A673 (cell line): Measurements from ENCODE around the gene FGF14. TPM values are rescaled to one million over a fixed set of nuclear protein-coding genes. Genes with fewer than 3 reads are reported as not detected.

Source experiments
- BruUV-seq: library from RNA; stranded (reverse); fragments of 400-500 nt; replicated peaks from 2 replicates; lab custom pipeline; 2021; lab: Mats Ljungman, UMichigan
- CTCF ChIA-PET: fragments of 300-600 bp; sonication (Branson Sonifier 250); formaldehyde crosslinking; loops from one replicate; lab custom pipeline; 2022; ENCODE audit warnings: antibody characterized with exemption; lab: Charles Lee
- POLR2A ChIA-PET: fragments of 300-600 bp; sonication (Branson Sonifier 250); formaldehyde crosslinking; loops from one replicate; lab custom pipeline; 2022; ENCODE audit warnings: antibody characterized with exemption; ENCODE audit not compliant: low non-redundant PET; lab: Charles Lee
- DNase-seq: peaks from one replicate; pipeline ENCODE4 v3.0.0-alpha.2; 2015; ENCODE audit warnings: low spot score
- H3K27ac ChIP-seq: fragments of 200-600 bp; sonication (generic); 2 replicates; pipeline ENCODE4 v1.5.1; 2016; ENCODE audit warnings: mixed run types, low read depth, mild to moderate bottlenecking, mixed read lengths, antibody characterized with exemption, low read length; ENCODE audit not compliant: poor library complexity, severe bottlenecking
- H3K27me3 ChIP-seq: fragments of 200-600 bp; sonication (generic); replicated peaks from 2 replicates; pipeline ENCODE4 v1.6.1; 2017; ENCODE audit warnings: mixed run types, low read depth, mild to moderate bottlenecking, mixed read lengths, antibody characterized with exemption, low read length; ENCODE audit not compliant: insufficient read depth, poor library complexity
- H3K36me3 ChIP-seq: fragments of 200-600 bp; sonication (generic); 2 replicates; pipeline ENCODE4 v1.6.1; 2016; ENCODE audit warnings: mixed run types, mild to moderate bottlenecking, mixed read lengths, antibody characterized with exemption, low read length; ENCODE audit not compliant: insufficient read depth, poor library complexity, severe bottlenecking
- H3K4me1 ChIP-seq: fragments of 200-600 bp; sonication (generic); 2 replicates; pipeline ENCODE4 v1.6.1; 2017; ENCODE audit warnings: mixed run types, mild to moderate bottlenecking, mixed read lengths, antibody characterized with exemption, low read length; ENCODE audit not compliant: insufficient read depth, poor library complexity, severe bottlenecking
- H3K4me3 ChIP-seq: fragments of 200-600 bp; sonication (generic); 2 replicates; pipeline ENCODE4 v1.5.1; 2016; ENCODE audit warnings: low read depth, mixed run types, mild to moderate bottlenecking, mixed read lengths, low read length; ENCODE audit not compliant: poor library complexity, severe bottlenecking
- H3K9me3 ChIP-seq: fragments of 200-600 bp; sonication (generic); 2 replicates; pipeline ENCODE4 v1.6.1; 2016; ENCODE audit warnings: mixed run types, low read depth, mild to moderate bottlenecking, mixed read lengths, antibody characterized with exemption, low read length; ENCODE audit not compliant: poor library complexity, severe bottlenecking
- CTCF ChIP-seq: fragments of 300-800, 200-600 bp; sonication (generic); conservative IDR thresholded peaks from 2 replicates; pipeline ENCODE4 v1.5.1; 2017; ENCODE audit warnings: low read depth, mild to moderate bottlenecking, antibody characterized with exemption, low read length, moderate library complexity, mixed read lengths
- EZH2 ChIP-seq: fragments of 200-600 bp; sonication (generic); IDR thresholded peaks from 2 replicates; pipeline ENCODE4 v1.6.1; 2017; ENCODE audit warnings: borderline replicate concordance, low read depth, mild to moderate bottlenecking, mixed read lengths, antibody characterized with exemption, low read length; ENCODE audit not compliant: poor library complexity, severe bottlenecking
- intact Hi-C: fragments of 100-400 bp; cut with micrococcal nuclease; formaldehyde crosslinking; loops from one replicate; pipeline ENCODE4 v1.10.0; 2022; ENCODE audit not compliant: unreplicated experiment
- total RNA-seq: library from RNA; stranded (reverse); gene quantifications from 2 replicates; pipeline ENCODE4 v1.2.3, GENCODE V29; 2021

Gene FGF14
- total RNA-seq, 1 experiment from 2014 or later = 19.7 TPM

GRCh38 chr13:101799196-101799595 lies 602.7 kb downstream of the FGF14 start:
- H3K27me3 ChIP-seq = no peaks in the 10 kb centered on the region
- H3K4me3 ChIP-seq = no peak overlapping the region
- no peak overlapping the region for H3K27ac ChIP-seq
- H3K36me3 ChIP-seq = no peaks in the 10 kb centered on the region
- H3K9me3 ChIP-seq = no peaks in the 10 kb centered on the region
- no peak for DNase-seq
- H3K4me1 ChIP-seq = no peaks in the 10 kb centered on the region
- BruUV-seq = no TSS peak
- ChIA-PET CTCF (no interaction called here), POLR2A (no interaction called here)
- no peak for TF ChIP-seq EZH2
- TF ChIP-seq CTCF = no peak
- intact Hi-C loops = no loop called here

- BruUV-seq = no TSS peak
- CTCF ChIA-PET = no interaction called here
- no peak for DNase-seq
Measured at GRCh38 chr13:101798437-101798836, 603.4 kb downstream of the FGF14 start.

GRCh38 chr13:101795460-101795859 lies 606.4 kb downstream of the FGF14 start:
- no peak for TF ChIP-seq CTCF
- TF ChIP-seq EZH2 = no peak
- no peaks in the 10 kb centered on the region for H3K9me3 ChIP-seq
- no peaks in the 10 kb centered on the region for H3K4me1 ChIP-seq
- no TSS peak for BruUV-seq
- no peak overlapping the region for H3K4me3 ChIP-seq
- CTCF ChIA-PET = interaction anchor here (0.5 kb wide), 1 partner anchor 1326 kb away, joined by 3 read pairs; no protein-coding TSS in a partner anchor
- intact Hi-C loops = no loop called here
- POLR2A ChIA-PET = no interaction called here
- H3K27ac ChIP-seq = no peak overlapping the region
- DNase-seq = no peak
- H3K27me3 ChIP-seq = no peaks in the 10 kb centered on the region
- H3K36me3 ChIP-seq = no peaks in the 10 kb centered on the region

More at GRCh38 chr13:101798437-101798836, 603.4 kb downstream of the FGF14 start:
- Histone ChIP-seq H3K4me3 (no peak overlapping the region), H3K27me3 (no peaks in the 10 kb centered on the region), H3K36me3 (no peaks in the 10 kb centered on the region), H3K9me3 (no peaks in the 10 kb centered on the region), H3K27ac (no peak overlapping the region), H3K4me1 (no peaks in the 10 kb centered on the region)
- POLR2A ChIA-PET = no interaction called here
- intact Hi-C loops = no loop called here
- TF ChIP-seq EZH2 (no peak), CTCF (no peak)
